GM19238 (cell line): ENCODE data around the gene ZNF117.
"Not testable (repeated sequence)": the region's sequence is repeated elsewhere in the genome, so short reads cannot be mapped to it uniquely, and the experiment has no call there.

Source experiments
- DNase-seq: peaks from one replicate; pipeline ENCODE4 v3.0.0; 2011; ENCODE audit warnings: low spot score; ENCODE audit not compliant: insufficient read length

ZNF117 gene

GRCh38 chr7:64997164-64997908 lies 6.5 kb upstream of the ZNF117 start:
- DNase-seq, result no peak

GRCh38 chr7:64996305-64996704 lies 5.5 kb upstream of the ZNF117 start:
- no peak for DNase-seq

- DNase-seq, result no peak
Measured at GRCh38 chr7:64993901-64994300, 3.1 kb upstream of the ZNF117 start.

- DNase-seq, result no peak
Measured at GRCh38 chr7:64992971-64993370, 2.1 kb upstream of the ZNF117 start.

- DNase-seq, result no peak
Measured at GRCh38 chr7:64990216-64990615, 620 bp downstream of the ZNF117 start.

GRCh38 chr7:64978497-64979203 lies 12.2 kb downstream of the ZNF117 start:
- DNase-seq, result no peak

GRCh38 chr7:64965594-64965993 lies 25.2 kb downstream of the ZNF117 start:
- no peak for DNase-seq

- DNase-seq, result no peak
Measured at GRCh38 chr7:64959072-64959747, 31.6 kb downstream of the ZNF117 start.

GRCh38 chr7:64951250-64951848 lies 39.5 kb downstream of the ZNF117 start:
- DNase-seq, result no peak

GRCh38 chr7:64950673-64951072 lies 40.2 kb downstream of the ZNF117 start:
- not testable (repeated sequence) for DNase-seq

- not testable (repeated sequence) for DNase-seq
Measured at GRCh38 chr7:64948774-64949173, 42.1 kb downstream of the ZNF117 start.

GRCh38 chr7:64947252-64948000 lies 43.4 kb downstream of the ZNF117 start:
- no peak for DNase-seq

- no peak for DNase-seq
Measured at GRCh38 chr7:64946772-64947171, 44.1 kb downstream of the ZNF117 start.

- no peak for DNase-seq
Measured at GRCh38 chr7:64945503-64946175, 45.2 kb downstream of the ZNF117 start.

- DNase-seq, result not testable (repeated sequence)
Measured at GRCh38 chr7:64944667-64945502, 46.0 kb downstream of the ZNF117 start.

- not testable (repeated sequence) for DNase-seq
Measured at GRCh38 chr7:64940021-64940420, 50.8 kb downstream of the ZNF117 start.

- DNase-seq, result no peak
Measured at GRCh38 chr7:64938540-64938939, 52.3 kb downstream of the ZNF117 start.

GRCh38 chr7:64934478-64934877 lies 56.4 kb downstream of the ZNF117 start:
- DNase-seq, result no peak
